Thyroid gland (tissue), 4 donors: ENCODE data around the gene TASP1.

Source experiments
- POLR2A ChIP-seq, 2 donors: fragments of 450-650 bp; IDR thresholded peaks; one replicate each; pipeline ENCODE4 v1.6.1; 2017; ENCODE audit warnings: antibody characterized with exemption in 2 of 2, mild to moderate bottlenecking in 2 of 2, moderate library complexity in 1 of 2
- TF ChIP-seq, protein P1 (sequence below), 6 experiments: fragments of 200-600 bp in 3 of 6; fragments of 450-650 bp in 3 of 6; sonication (generic) in 3 of 6; IDR thresholded peaks; one replicate each; pipeline ENCODE4 v1.5.1; 2016 to 2019; ENCODE audit warnings: antibody characterized with exemption in 6 of 6, mild to moderate bottlenecking in 2 of 6, inconsistent platforms in 1 of 6, moderate library complexity in 1 of 6

- TF ChIP-seq, protein P1, sequence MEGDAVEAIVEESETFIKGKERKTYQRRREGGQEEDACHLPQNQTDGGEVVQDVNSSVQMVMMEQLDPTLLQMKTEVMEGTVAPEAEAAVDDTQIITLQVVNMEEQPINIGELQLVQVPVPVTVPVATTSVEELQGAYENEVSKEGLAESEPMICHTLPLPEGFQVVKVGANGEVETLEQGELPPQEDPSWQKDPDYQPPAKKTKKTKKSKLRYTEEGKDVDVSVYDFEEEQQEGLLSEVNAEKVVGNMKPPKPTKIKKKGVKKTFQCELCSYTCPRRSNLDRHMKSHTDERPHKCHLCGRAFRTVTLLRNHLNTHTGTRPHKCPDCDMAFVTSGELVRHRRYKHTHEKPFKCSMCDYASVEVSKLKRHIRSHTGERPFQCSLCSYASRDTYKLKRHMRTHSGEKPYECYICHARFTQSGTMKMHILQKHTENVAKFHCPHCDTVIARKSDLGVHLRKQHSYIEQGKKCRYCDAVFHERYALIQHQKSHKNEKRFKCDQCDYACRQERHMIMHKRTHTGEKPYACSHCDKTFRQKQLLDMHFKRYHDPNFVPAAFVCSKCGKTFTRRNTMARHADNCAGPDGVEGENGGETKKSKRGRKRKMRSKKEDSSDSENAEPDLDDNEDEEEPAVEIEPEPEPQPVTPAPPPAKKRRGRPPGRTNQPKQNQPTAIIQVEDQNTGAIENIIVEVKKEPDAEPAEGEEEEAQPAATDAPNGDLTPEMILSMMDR (IDR thresholded peaks at IDR 0.05): no peak
- no peak for TF ChIP-seq POLR2A (IDR thresholded peaks at IDR 0.05)
Observed at GRCh38 chr20:13396022-13396421, 242.7 kb downstream of the TASP1 start.
